Esophagus muscularis mucosa (tissue), 4 donors: ENCODE measurements around the gene AKAP13.

ENCODE experiments used
- CTCF ChIP-seq, 3 experiments: fragments of 200-600 bp in 2 of 3; fragments of 450-650 bp in 1 of 3; sonication (generic) in 2 of 3; IDR thresholded peaks; one replicate each; pipeline ENCODE4 v1.5.1; 2017 to 2019; ENCODE audit warnings: antibody characterized with exemption in 3 of 3, mild to moderate bottlenecking in 2 of 3, moderate library complexity in 1 of 3
- EP300 ChIP-seq: sonication (generic); formaldehyde crosslinking; IDR thresholded peaks from one replicate; pipeline ENCODE4 v1.6.1; 2017; ENCODE audit warnings: antibody characterized with exemption
- POLR2A ChIP-seq: fragments of 450-650 bp; IDR thresholded peaks from one replicate; pipeline ENCODE4 v1.6.1; 2017; ENCODE audit warnings: antibody characterized with exemption, moderate library complexity, mild to moderate bottlenecking, low read depth
- POLR2AphosphoS5 ChIP-seq, 2 donors: sonication (generic); formaldehyde crosslinking; IDR thresholded peaks; one replicate each; pipeline ENCODE4 v1.6.1; 2017; ENCODE audit warnings: antibody characterized with exemption in 2 of 2

DNA sequence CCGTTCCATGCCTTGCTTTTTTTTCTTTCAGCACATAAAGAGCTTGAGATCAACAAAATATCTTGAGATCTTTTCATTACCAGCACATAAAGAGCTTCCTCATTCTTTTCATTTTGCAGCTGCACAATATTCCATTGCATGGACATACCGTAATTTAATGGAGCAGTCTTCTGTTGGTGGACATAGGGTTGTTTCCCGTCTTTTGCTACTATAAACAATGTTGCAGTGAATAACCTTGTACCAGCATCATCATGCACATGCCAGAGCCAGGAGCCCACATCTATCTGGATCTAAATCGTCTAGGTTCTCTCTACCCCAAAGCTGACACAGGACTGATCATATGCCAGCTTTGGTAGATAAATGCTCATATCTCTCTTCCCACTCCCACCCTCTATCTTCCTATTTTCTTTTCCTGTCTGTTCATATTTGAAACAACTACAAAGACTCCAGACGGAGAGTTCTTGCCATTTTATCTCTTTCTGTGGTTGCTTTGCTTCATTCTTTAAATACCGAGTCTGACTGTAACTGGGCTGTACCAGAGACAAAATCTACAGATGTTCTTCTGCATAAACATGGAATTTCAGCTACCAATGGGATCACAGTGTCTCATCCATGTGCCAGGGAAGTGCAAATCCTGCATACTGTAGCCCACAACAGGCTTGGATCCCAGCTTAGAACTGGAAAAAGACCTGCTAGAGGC, 47.1 kb upstream of the AKAP13 start:
- TF ChIP-seq CTCF (IDR thresholded peaks at IDR 0.05) (no peak), POLR2AphosphoS5 (IDR thresholded peaks at IDR 0.05) (no peak), POLR2A (no peak), EP300 (no peak)
